NCI-H146 treated with DMSO at 0.1 percent for 48 hours (cell line): ENCODE results near the gene HES6.

Experiments used
- DNase-seq: peaks from one replicate; lab custom pipeline; 2025; ENCODE audit not compliant: unreplicated experiment; lab: John Stamatoyannopoulos, UW

The HES6 gene

GRCh38 chr2:238239863-238240756 lies at the start of gene HES6:
HES6 (minus strand) TSS chr2:238240038; CDS start chr2:238239905, 133 bp downstream.
- DNase-seq: peak; percentile 92

- no peak for DNase-seq
Measured at GRCh38 chr2:238289574-238289973, 49.7 kb upstream of the HES6 start.

GRCh38 chr2:238288650-238289573 lies 49.1 kb upstream of the HES6 start:
- peak; percentile 86 for DNase-seq

- DNase-seq: peak; percentile 27
Measured at GRCh38 chr2:238287737-238288649, 48.2 kb upstream of the HES6 start, which contains the start of gene PER2. PER2 (minus strand) TSS chr2:238288610; CDS start chr2:238277936, 10,674 bp downstream.

GRCh38 chr2:238286987-238287736 lies 47.3 kb upstream of the HES6 start:
- no peak for DNase-seq

GRCh38 chr2:238286551-238286950 lies 46.7 kb upstream of the HES6 start:
- no peak for DNase-seq

GRCh38 chr2:238286095-238286494 lies 46.3 kb upstream of the HES6 start:
- DNase-seq: no peak

- DNase-seq: no peak
Measured at GRCh38 chr2:238285653-238286082, 45.8 kb upstream of the HES6 start.

- no peak for DNase-seq
Measured at GRCh38 chr2:238284802-238285515, 45.1 kb upstream of the HES6 start.

GRCh38 chr2:238282861-238283738 lies 43.3 kb upstream of the HES6 start:
- DNase-seq: no peak

- no peak for DNase-seq
Measured at GRCh38 chr2:238281826-238282480, 42.1 kb upstream of the HES6 start.

- DNase-seq: no peak
Measured at GRCh38 chr2:238280083-238280825, 40.4 kb upstream of the HES6 start.

- DNase-seq: no peak
Measured at GRCh38 chr2:238279324-238279682, 39.5 kb upstream of the HES6 start.

GRCh38 chr2:238278626-238279323 lies 38.9 kb upstream of the HES6 start:
- DNase-seq: no peak

- no peak for DNase-seq
Measured at GRCh38 chr2:238277695-238278094, 37.9 kb upstream of the HES6 start.

GRCh38 chr2:238274152-238274865 lies 34.5 kb upstream of the HES6 start:
- DNase-seq: no peak
